ENCODE measurements around the gene CYFIP1. TPM values are rescaled to one million over a fixed set of nuclear protein-coding genes. Genes with fewer than 3 reads are reported as not detected.
A peak's percentile ranks its signal among the peaks of the same experiment; 100 is the strongest.

The CYFIP1 gene
- total RNA-seq, 1 experiment from 2014 or later: 80.3 TPM

GRCh38 chr15:22973286-22973685 lies 6.9 kb downstream of the CYFIP1 start:
- Histone ChIP-seq H3K27me3 (ENCODE audit: low read length) (no peaks in the 10 kb centered on the region), H4K20me1 (ENCODE audit: low read length) (peaks cover 21% of the 10 kb centered on the region), H3K4me2 (ENCODE audit: low read length) (no peak overlapping the region), H3K9ac (ENCODE audit: low read length) (no peak overlapping the region), H3F3A (ENCODE audit: low read length, unreplicated experiment) (peaks cover 6% of the 10 kb centered on the region), H3K4me3 (ENCODE audit: low read length) (no peak overlapping the region), H3K4me1 (ENCODE audit: insufficient read depth, low read length) (peaks cover 9% of the 10 kb centered on the region), H3K27ac (ENCODE audit: low read length) (no peak overlapping the region), H3K9me2 (replicated peaks; ENCODE audit: low read length) (no peaks in the 10 kb centered on the region), H3K36me3 (ENCODE audit: low read depth, low read length) (peaks cover 6% of the 10 kb centered on the region; the same call in 1 of the 2 replicates), H3K79me2 (ENCODE audit: low read length) (peaks cover 100% of the 10 kb centered on the region), H3K9me3 (ENCODE audit: low read length) (no peaks in the 10 kb centered on the region), H2AFZ (ENCODE audit: low read length) (no peak overlapping the region)
- DNase-seq: no peak
- no peak for TF ChIP-seq CTCF (conservative IDR thresholded peaks at IDR 0.05; ENCODE audit: low read depth, low read length)
- no peak for TF ChIP-seq EZH2phosphoT487 (IDR thresholded peaks at IDR 0.05; ENCODE audit: borderline replicate concordance, low read length)
- no peak for TF ChIP-seq EZH2 (IDR thresholded peaks at IDR 0.05; ENCODE audit: low read length, unreplicated experiment)
- BruUV-seq (replicated peaks): no TSS peak
- POLR2A ChIA-PET (ENCODE audit: unreplicated experiment): no interaction called here
- ATAC-seq: no peak
- CTCF ChIA-PET: no interaction called here
- intact Hi-C loops (cut with micrococcal nuclease): no loop called here

- CTCF ChIA-PET: no interaction called here
Observed at GRCh38 chr15:22969489-22969888, 10.7 kb downstream of the CYFIP1 start.

GRCh38 chr15:22968366-22968765 lies 11.8 kb downstream of the CYFIP1 start:
- Histone ChIP-seq H2AFZ (ENCODE audit: low read length) (no peak overlapping the region), H3K4me3 (ENCODE audit: low read length) (0 out of 2 replicates have a peak overlapping the region, but pooled peaks have one; percentile 14), H4K20me1 (ENCODE audit: low read length) (peaks cover 22% of the 10 kb centered on the region; the same call in 1 of the 2 replicates), H3K79me2 (ENCODE audit: low read length) (peaks cover 95% of the 10 kb centered on the region), H3K9ac (ENCODE audit: low read length) (0 out of 2 replicates have a peak overlapping the region, but pooled peaks have one; percentile 14), H3K27me3 (ENCODE audit: low read length) (no peaks in the 10 kb centered on the region), H3K4me1 (ENCODE audit: insufficient read depth, low read length) (peaks cover 17% of the 10 kb centered on the region), H3K27ac (ENCODE audit: low read length) (peak overlapping the region; percentile 80), H3K9me3 (ENCODE audit: low read length) (no peaks in the 10 kb centered on the region), H3F3A (ENCODE audit: low read length, unreplicated experiment) (peaks cover 6% of the 10 kb centered on the region), H3K4me2 (ENCODE audit: low read length) (peak overlapping the region; percentile 69), H3K9me2 (replicated peaks; ENCODE audit: low read length) (no peaks in the 10 kb centered on the region), H3K36me3 (ENCODE audit: low read depth, low read length) (peaks cover 6% of the 10 kb centered on the region; the same call in 1 of the 2 replicates)
- ATAC-seq (peak; percentile 100), DNase-seq (peak; percentile 84)
- CTCF ChIA-PET: interaction anchor here (0.6 kb wide), 2 partner anchors 35 to 233 kb away, joined by 3 read pairs; no protein-coding TSS in a partner anchor
- TF ChIP-seq CTCF (conservative IDR thresholded peaks at IDR 0.05; ENCODE audit: low read depth, low read length) (no peak), EZH2phosphoT487 (IDR thresholded peaks at IDR 0.05; ENCODE audit: borderline replicate concordance, low read length) (no peak), EZH2 (IDR thresholded peaks at IDR 0.05; ENCODE audit: low read length, unreplicated experiment) (no peak)
- intact Hi-C loops (cut with micrococcal nuclease): loop anchor here (5.0 kb wide), 1 partner anchor 69 kb away; the partner anchor contains the start of gene TUBGCP5
- BruUV-seq (replicated peaks): no TSS peak
- POLR2A ChIA-PET (ENCODE audit: unreplicated experiment): no interaction called here

More at GRCh38 chr15:22969489-22969888, 10.7 kb downstream of the CYFIP1 start:
- intact Hi-C loops (cut with micrococcal nuclease): loop anchor here (5.0 kb wide), 1 partner anchor 68 kb away; the partner anchor contains the start of gene TUBGCP5
- no peak overlapping the region for H2AFZ ChIP-seq (ENCODE audit: low read length)
- H3K9me2 ChIP-seq (replicated peaks; ENCODE audit: low read length): no peaks in the 10 kb centered on the region
- no peak overlapping the region for H3K9ac ChIP-seq (ENCODE audit: low read length)
- H3F3A ChIP-seq (ENCODE audit: low read length, unreplicated experiment): peaks cover 6% of the 10 kb centered on the region
- H3K4me2 ChIP-seq (ENCODE audit: low read length): no peak overlapping the region
- DNase-seq (no peak), ATAC-seq (no peak)
- H3K4me3 ChIP-seq (ENCODE audit: low read length): no peak overlapping the region
- peaks cover 17% of the 10 kb centered on the region for H3K4me1 ChIP-seq (ENCODE audit: insufficient read depth, low read length)
- H3K79me2 ChIP-seq (ENCODE audit: low read length): peaks cover 95% of the 10 kb centered on the region
- POLR2A ChIA-PET (ENCODE audit: unreplicated experiment): no interaction called here
- H4K20me1 ChIP-seq (ENCODE audit: low read length): peaks cover 24% of the 10 kb centered on the region; the same call in 1 of the 2 replicates
- no TSS peak for BruUV-seq (replicated peaks)
- H3K27ac ChIP-seq (ENCODE audit: low read length): no peak overlapping the region
- H3K9me3 ChIP-seq (ENCODE audit: low read length): no peaks in the 10 kb centered on the region
- no peaks in the 10 kb centered on the region for H3K27me3 ChIP-seq (ENCODE audit: low read length)
- TF ChIP-seq EZH2phosphoT487 (IDR thresholded peaks at IDR 0.05; ENCODE audit: borderline replicate concordance, low read length): no peak
- H3K36me3 ChIP-seq (ENCODE audit: low read depth, low read length): peaks cover 6% of the 10 kb centered on the region; the same call in 1 of the 2 replicates

Measured in PC-3 (cell line).